GM19023 (cell line): ENCODE results near the gene WWOX.

Source experiments
- ATAC-seq: cut with Tn5 transposase; IDR thresholded peaks from one replicate; pipeline ENCODE4 v1.9.1; 2021; ENCODE audit warnings: mild to moderate bottlenecking, moderate library complexity; ENCODE audit not compliant: unreplicated experiment

WWOX gene

DNA sequence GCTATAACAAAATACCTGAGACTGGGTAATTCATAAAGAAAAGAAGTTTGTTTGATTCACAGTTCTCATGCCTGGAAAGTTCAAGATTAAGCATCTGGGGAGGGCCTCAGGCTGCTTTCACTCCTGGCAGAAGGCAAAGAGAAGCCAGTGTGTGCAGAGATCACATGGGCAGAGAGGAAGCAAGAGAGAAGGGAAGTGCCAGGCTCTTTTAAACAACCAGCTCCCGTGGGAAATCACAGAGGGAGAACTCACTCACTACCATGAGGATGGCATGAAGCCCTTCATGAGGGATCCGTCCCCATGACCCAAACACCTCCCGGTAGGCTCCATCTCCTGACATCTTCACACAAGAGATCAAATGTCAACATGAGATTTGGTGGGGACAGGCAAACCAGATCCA lies 999.5 kb downstream of the WWOX start:
- ATAC-seq: no peak

DNA sequence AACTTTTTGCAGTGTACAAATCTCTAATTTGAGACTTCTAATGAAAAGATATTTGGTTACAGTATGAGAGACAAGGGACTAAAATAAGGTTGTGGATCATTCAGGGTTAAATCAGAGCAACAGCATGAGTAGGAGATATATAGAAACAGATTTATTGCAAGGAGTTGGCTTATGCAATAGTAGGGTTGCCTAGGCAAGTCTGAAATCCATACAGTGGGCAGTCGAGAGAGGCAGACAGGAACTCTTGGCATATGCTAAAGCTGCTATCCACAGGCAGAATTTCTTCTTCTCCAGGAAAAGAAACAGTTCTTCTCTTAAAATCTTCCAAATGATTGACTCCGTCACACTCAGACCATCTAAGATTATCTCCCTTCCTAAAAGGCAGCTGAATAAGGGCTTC lies 1000.3 kb downstream of the WWOX start:
- ATAC-seq: no peak

DNA sequence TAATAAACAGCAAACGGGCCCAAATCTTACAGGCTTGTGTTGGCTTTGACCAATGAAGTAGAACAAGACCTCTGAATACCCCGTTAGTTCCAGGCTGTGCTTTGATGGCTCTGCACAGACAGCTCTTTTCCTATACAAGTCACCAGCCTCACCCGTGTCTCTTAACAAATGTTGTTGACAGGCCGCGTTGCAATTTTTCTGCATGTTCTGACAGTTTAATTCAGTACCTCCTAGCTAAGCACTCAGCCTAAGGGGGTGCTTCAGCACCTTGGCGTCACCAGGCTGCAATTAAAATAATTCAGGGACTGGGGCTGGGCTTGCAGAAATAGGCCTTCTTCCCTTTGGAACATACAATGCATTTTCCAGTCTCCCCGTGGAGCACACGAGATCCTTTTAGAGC lies 1001.0 kb downstream of the WWOX start:
- ATAC-seq: no peak

DNA sequence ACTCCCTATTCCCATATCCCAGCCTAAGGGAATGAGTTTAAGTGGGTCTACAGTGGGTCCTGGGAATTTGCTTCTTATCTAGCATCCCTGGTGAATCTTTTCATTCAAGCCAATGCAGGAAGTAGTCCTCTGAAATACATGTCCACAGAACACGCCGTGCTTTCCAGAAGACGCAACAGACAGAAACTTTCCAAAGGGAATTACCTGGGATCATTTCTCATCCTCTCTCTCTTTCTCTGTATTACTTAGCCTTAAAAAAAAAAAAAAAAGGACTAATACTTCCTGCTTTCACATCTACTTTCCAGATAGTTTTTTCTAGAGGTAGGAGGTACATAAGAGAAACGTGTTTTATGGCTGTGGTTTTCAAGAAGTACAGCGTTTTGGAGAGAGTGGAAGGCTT lies 1002.0 kb downstream of the WWOX start:
- ATAC-seq: no peak

DNA sequence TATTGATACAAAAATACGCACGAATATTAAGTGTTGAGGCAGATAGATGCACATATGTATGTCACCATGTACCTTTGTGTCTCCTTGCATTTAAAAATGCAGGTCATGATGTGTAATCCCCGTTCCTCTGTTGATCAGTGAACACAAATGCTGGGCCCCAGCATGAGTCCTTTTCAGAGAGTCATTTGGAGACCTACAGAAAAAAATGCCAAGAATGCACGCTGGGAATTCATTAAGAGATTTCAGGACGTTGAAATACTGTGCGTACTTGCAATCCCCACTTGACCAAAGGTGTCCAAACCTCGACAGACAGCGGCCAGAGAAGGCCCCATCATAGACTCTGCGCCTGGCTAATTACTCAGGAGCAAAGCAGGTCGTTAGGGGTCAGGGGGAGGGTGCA lies 1005.1 kb downstream of the WWOX start:
- no peak for ATAC-seq

DNA sequence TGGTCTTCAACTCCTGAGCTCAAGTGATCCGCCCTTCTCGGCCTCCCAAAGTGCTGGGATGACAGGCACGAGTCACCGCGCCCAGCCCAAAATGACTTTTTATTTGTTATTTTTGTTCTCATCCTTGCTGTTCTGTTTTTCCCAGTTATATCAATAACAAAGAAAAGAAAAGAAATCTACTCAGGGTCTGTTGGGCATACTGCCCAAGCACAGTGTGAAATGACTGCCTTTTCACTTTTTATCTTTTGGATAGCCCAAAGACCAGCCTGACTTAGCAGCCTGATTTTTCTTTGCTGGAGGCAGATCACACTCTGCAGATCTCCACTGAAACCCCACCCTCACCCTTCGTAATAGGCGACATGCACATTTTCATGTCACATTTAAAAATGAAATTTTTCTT lies 1007.8 kb downstream of the WWOX start:
- no peak for ATAC-seq

DNA sequence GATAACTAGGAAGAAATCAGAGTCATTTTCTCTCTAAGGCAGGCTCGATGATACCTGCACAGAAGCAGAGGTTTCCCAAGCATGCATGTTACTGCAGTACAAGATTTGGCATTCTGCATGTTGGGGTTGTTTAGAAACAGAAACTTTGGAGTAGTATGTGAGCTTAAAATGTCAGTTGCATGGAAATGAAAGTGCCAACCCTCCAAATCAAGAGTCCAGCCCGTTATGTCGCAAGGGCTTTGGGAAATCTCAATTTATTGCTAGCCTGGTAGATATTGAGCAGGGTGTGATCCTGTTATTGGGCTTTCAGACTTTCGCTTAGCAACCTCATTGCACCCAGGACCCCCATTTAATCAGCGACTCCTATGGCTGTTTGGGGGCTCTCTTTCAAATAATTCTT lies 1010.3 kb downstream of the WWOX start:
- no peak for ATAC-seq

DNA sequence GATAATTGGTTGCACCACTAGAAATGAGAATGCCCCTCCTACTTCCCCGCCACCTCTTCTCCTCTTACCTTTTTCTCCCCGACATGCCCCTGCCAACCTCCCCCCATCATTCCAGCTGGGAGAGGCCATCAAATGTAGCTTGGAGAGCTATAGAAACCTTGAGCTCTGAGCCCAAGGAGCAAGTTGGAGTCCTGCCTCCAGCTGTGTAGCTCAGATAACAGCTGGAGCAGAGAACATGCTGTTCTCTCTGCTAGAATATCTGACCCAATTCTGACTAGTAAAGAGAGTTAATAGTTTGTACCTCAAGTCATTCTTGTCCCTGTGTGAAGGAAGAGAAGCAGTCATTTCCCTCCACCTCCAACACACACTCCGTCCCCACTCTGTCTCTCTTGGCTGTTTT lies 1010.8 kb downstream of the WWOX start:
- no peak for ATAC-seq

DNA sequence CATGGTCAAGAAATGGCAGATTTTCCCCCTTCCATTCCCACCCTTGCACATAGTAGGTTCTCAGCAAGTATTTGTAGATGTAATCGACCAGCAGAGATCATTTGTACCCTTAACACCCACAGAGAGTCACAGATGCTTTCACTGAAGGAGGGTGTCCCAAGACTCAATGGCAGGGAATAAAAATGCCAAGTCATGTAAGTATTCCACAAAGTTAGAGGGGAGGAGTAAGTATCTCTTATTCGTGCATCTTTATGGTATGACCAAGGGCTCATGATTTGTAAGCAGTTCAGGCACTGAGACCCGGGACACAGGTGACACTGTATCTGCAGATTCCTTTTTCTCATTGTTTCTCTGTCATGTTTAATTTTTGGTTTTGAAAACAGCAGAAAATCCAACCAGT lies 1011.5 kb downstream of the WWOX start:
- ATAC-seq: no peak

DNA sequence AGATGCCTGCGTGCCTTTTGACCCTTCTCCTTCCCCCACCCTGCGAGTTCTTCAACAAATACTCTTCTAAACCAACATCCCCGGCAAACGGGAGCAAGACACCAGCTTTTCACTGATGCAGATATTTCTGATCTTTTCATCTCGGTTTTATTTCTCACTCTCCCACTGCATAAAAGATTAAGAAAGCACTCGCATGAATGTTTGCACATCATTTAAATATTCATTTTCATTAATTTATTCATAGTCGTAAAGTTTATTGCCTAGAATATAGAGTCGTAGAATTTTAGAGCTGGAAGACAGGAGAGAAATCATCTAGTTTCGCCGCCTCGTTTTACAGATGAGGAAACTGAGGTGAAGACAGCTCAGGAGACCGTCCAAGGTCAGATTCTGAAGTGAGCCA lies 1013.0 kb downstream of the WWOX start:
- no peak for ATAC-seq

DNA sequence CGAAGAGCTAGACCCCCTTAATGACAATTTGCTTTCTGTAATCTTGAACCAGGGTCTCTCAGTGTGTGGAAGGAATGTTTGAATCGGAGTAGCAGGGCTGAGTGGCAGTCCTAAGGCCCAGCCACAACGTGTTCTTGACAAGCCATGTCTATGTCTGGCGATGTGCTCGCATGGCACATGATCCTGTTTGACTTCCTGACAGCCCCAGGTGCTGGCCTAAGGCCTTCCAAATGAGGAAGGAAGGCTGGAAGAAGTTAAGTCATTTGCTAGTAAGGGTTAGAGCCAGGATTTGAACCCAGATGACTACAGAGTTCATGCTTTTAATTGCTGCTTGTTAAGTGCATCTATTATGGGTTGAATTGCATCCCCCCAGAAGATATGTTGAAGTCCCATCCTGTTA lies 1014.4 kb downstream of the WWOX start:
- ATAC-seq: no peak

DNA sequence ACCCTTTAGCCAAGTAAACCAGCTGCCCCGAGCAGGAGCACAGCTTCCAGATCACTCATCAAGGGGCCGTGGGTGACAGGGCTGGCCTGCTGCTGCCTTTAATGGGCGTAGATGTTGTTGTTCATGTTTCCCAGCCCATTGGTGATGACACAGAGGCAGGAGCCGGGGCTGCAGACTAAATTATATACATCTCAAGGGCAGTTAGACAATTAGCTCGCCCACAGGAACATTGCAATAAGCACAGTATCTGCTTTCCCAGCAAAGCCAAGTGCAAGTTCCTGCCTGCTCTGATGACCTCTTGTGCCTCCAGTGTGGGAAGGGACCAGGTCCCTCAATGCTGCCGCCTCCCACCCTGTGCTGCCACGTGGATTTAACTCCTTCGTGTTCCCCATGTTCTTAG lies 1015.3 kb downstream of the WWOX start:
- ATAC-seq: no peak

DNA sequence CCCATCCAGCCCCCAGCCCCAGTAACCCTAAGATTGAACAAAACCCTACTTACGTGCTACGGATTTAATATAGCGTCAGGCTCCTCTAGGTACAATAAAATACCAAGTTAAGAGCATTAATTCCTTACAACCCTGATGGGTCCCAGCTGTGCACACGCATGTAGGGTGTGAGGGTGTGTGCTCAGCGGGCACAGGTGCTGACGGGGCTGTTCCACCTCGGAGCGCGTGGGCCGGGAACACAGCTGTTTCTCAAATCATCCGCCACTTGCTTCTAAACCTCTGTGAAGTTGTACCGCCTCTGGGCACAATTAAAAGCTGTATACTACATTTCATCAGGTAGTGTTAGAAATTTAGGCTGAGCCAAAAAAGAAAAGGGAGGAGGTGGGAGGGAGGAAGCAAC lies 1022.5 kb downstream of the WWOX start:
- ATAC-seq: no peak

DNA sequence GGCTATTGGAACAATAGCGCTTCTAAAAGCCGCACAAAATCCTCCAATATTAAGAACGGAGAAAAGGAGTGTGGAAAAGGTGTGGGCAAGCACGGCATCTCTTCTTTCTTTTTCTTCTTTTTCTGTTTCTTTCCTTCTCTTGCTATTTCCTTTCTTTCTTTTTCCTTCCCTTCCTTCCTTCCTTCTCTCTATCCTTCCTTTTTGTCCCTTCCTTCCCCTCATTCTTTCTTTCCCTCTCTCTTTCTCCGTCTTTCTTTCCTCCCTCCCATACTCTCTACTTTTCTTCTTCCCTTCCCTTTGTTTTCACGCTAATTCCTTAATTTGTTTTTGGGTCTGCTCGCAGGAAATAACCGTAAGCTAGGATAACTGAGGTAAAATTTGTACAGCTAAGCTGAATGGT lies 1022.9 kb downstream of the WWOX start:
- ATAC-seq: no peak

DNA sequence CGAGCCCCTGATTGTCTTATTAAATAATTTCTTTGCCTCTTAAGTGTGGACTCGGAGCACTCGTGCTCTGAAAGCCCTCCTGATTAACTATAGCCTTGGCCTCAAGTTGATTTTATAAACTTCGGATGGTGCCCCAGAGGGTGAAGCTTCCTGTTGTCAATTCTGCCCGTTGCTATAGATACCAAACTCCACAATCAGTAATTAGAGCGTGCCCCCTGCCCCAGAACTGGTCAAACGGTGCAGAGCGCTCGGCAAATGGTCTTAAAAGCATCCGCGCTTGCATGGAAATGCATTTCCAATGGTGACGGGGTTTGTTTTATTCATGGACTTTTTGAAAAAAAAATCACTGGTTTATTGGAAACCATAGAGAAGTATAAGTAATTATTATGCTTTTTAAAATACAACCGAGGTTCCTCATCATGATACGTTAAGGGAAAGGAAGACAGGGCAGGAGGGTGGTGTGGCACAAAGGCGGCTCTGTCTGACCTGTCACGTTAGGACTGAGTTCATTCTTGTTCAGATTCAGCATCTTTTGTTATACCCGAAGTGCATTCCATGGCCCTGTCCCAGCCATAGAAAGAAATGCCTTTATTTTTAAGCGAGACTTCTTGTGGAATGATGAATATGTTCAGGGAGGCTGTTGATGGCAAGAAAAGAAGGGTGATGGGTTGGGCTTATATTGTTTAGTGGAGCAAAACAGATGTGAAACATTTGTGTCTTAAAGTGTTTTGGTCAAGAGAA lies 1024.7 kb downstream of the WWOX start:
- no peak for ATAC-seq

DNA sequence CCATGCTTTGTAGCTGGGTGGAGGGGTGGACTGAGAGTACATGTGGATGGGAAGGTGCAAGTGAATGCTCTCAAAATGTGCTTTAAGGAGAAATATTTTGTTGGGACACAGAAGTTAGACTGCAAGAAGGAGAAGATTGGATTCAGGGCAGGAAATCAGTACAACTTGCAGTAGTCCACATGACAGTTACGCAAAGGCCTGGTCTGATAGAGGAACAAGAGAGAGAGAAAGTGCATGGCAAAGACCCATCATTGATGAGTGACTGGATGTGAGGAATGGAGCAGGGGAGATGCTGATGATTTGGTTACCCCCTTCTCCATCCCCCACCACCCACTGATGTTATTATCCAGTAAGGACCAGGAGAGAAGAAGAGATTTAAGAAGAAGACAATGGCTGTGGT lies 1028.3 kb downstream of the WWOX start:
- no peak for ATAC-seq

DNA sequence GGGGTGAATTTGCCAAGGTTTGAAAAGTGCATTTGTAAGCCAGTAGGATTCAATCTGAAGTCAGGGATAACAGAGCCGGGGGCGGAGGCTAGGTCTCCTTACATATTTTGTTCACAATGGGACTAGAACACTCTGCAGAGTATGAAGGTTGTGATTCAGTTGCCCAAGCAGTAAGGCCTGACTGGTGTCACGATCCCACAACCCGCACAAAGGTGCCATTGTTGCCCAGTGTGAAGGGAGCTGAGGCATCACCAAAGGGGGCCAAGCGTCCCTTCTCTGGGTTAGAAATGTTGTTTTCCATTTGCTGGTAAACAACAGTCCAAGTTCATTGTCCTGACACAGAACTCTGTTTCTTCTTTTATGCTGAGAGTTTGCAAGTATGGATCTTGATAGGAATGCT lies 1029.3 kb downstream of the WWOX start:
- no peak for ATAC-seq

DNA sequence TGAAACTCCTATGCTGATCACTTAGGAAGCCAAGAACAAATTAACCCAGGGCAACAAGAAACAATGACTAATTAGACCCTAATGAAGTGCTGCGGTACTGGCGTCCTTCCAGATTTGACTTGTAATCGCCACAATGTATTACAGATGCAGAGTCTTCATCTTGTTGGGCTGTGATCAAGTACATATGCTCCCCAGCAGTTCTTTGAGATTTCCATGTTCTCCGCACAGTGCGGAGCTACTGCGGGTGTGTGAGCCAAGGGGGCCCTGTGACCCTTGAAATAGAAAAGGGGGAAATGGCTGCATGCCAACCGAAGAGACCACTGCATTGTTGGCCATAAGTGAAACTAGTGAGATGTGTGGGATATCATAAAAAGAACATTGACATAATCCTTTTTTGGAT lies 1031.2 kb downstream of the WWOX start:
- no peak for ATAC-seq

DNA sequence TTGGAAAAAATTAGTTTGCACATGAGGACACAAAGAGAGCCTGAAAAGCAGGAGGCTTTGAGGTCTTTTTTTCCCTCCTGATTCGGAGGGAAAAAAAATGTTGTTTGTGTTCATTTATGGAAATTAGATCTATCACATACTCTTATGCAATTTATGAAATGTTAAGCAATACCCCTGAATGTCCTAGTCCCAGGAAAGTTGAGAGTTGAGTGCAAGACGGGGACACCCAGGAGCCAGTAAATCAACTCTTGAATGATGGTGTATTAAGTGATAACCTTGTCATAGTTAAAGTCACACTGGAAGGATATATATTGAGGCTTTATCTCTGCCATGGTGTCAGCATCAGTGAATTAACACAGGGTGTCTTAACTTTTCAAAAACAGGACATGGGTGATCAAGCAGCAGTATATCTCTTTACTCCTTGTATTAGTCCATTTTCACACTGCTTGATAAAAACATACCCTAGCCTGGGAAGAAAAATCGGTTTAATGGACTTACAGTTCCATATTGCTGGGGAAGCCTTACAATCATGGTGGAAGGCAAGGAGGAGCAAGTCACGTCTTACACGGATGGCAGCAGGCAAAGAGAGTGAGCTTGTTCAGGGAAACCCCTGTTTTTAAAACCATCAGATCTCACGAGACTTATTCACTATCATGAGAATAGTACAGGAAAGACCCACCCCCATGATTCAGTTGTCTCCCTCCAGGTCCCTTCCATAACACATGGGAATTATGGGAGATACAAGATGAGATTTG lies 1032.0 kb downstream of the WWOX start:
- ATAC-seq: no peak

DNA sequence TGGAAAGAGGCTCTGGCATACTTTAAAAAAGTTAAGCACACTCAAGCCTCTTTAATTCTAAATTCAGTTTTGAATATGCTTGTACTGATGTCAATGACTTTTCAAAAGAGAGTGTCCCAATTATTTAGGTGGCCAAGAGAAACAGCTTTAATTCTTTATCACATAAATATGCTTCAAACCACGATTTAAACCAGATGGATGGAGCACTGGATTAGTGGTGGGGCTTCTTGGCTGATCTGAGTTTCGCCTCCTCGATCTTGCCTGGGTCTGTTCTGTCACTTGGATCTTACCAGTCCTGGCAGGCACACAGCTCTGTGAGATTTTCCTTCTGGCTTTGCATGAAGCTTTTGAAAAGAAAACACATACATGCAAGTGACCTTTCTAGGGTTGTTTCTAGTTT lies 1033.2 kb downstream of the WWOX start:
- no peak for ATAC-seq

DNA sequence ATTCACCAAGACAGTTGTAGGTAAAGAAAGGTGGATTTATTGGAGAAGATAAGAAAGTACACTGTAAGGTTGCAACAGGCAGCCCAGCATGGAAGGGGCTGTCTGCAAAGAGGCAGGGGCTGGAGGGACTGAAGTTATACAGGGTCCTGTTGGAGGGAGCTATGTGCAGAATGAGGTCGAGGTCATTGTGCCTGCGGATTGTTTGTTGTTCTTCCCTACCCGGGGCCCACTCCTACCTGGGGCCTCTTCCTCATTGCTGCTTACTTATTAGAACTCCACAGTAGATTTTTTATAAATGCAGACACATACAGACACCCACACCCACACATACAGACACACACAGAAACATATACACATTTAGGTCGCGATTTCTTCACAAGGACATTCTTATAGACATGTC lies 1034.8 kb downstream of the WWOX start:
- no peak for ATAC-seq

DNA sequence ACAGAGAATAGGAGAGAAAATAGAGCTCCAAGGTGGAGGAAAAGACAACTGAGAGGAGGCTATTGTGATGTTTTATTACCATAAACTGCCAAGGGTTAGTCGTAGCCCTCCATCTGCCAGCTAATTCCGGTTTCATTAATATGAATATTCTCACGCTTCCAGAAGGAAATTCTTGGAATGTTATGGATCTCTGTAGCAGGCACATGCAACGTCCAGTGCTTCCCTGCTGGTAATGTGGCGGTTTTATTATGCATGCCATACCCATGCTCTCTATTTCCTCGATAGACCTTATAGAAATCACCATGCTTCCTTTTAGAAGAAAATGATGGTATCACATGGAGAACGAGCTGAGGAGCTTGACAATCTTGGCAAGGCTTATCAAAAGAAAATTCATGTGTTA lies 1037.5 kb downstream of the WWOX start:
- ATAC-seq: no peak

DNA sequence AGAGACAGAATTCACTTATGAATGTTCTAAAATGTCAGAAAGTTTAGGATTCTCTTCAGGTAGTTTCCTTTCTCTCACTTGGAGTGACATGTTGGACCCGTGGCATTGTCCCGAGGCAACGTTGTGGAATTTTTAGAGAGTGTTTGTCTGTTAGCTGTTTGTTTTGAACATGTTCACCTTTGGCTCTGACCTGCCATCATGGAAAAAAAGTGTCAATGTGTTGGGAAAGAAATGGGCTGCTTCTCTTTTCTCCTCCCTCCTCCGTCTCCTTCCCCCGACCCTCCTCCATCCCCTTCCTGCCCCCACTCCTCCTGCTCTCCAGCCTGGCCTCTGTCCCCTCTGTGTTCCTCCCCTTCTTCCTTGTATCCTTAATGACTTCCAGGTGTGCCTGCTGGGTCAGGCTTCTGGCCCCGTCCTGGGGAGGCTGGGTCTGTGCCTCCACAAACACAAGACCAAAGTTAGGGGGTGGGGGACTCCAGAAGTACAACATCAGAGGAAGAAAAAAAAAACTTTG lies 1038.0 kb downstream of the WWOX start:
- ATAC-seq: no peak
